IgD-negative memory B cell (primary cell): ENCODE results near the gene NDUFA11. TPM values are rescaled to one million over a fixed set of nuclear protein-coding genes. Genes with fewer than 3 reads are reported as not detected.
"Not testable (repeated sequence)": the region's sequence is repeated elsewhere in the genome, so short reads cannot be mapped to it uniquely, and the experiment has no call there.

ENCODE experiments used
- H3K27ac Mint-ChIP-seq, 3 donors: one replicate each; pipeline ENCODE4 v1.8.0; 2020 to 2022; ENCODE audit warnings: mild to moderate bottlenecking in 3 of 3, mixed read lengths in 3 of 3, moderate library complexity in 1 of 3
- H3K27me3 Mint-ChIP-seq: one replicate; pipeline ENCODE4 v1.8.0; 2021; ENCODE audit warnings: mixed read lengths
- H3K36me3 Mint-ChIP-seq: one replicate; pipeline ENCODE4 v1.8.0; 2020; ENCODE audit warnings: mild to moderate bottlenecking, mixed read lengths
- H3K4me1 Mint-ChIP-seq, 3 donors: one replicate each; pipeline ENCODE4 v1.8.0; 2020 to 2022; ENCODE audit warnings: mixed read lengths in 3 of 3, mild to moderate bottlenecking in 1 of 3
- H3K4me3 Mint-ChIP-seq, 4 donors: one replicate each; pipeline ENCODE4 v1.8.0; 2020 to 2022; ENCODE audit warnings: mild to moderate bottlenecking in 4 of 4, mixed read lengths in 4 of 4, moderate library complexity in 3 of 4
- H3K9me3 Mint-ChIP-seq, 3 donors: one replicate each; pipeline ENCODE4 v1.8.0; 2020 to 2021; ENCODE audit warnings: mixed read lengths in 3 of 3, mild to moderate bottlenecking in 1 of 3
- polyA plus RNA-seq: library from polyadenylated mRNA; unstranded; fragments of 300-500 nt; fragmentation: Illumina TruSeq; gene quantifications from one replicate; pipeline ENCODE4 v1.2.3, GENCODE V29; 2021

NDUFA11 gene
- polyA plus RNA-seq, 1 donor from 2014 or later, result 371 TPM

- Mint-ChIP-seq H3K27ac (no peak overlapping the region), H3K4me3 (no peak overlapping the region)
Measured at GRCh38 chr19:5873617-5874199, 29.9 kb downstream of the NDUFA11 start.

GRCh38 chr19:5870986-5871394, 32.6 kb downstream of the NDUFA11 start:
- H3K27me3 Mint-ChIP-seq, result peaks cover 6% of the 10 kb centered on the region

More at GRCh38 chr19:5873617-5874199, 29.9 kb downstream of the NDUFA11 start:
- H3K27me3 Mint-ChIP-seq, result peaks cover 6% of the 10 kb centered on the region
- H3K9me3 Mint-ChIP-seq, result peaks cover 0 to 2% (median 0%) of the 10 kb centered on the region in 3 donors
- no peaks in the 10 kb centered on the region for H3K36me3 Mint-ChIP-seq
- H3K4me1 Mint-ChIP-seq, result no peaks in the 10 kb centered on the region

GRCh38 chr19:5867201-5868136, 36.1 kb downstream of the NDUFA11 start:
- Mint-ChIP-seq H3K4me1 (no peaks in the 10 kb centered on the region), H3K9me3 (peaks cover 0 to 2% (median 0%) of the 10 kb centered on the region in 3 donors), H3K4me3 (no peak overlapping the region)

More at GRCh38 chr19:5870986-5871394, 32.6 kb downstream of the NDUFA11 start:
- H3K9me3 Mint-ChIP-seq, result peaks cover 0 to 2% (median 0%) of the 10 kb centered on the region in 3 donors
- H3K27ac Mint-ChIP-seq, result no peak overlapping the region
- peaks cover 1% of the 10 kb centered on the region for H3K36me3 Mint-ChIP-seq
- no peak overlapping the region for H3K4me3 Mint-ChIP-seq
- no peaks in the 10 kb centered on the region for H3K4me1 Mint-ChIP-seq

GRCh38 chr19:5865772-5866171, 37.8 kb downstream of the NDUFA11 start:
- H3K4me1 Mint-ChIP-seq, result no peaks in the 10 kb centered on the region
- H3K4me3 Mint-ChIP-seq, result no peak overlapping the region
- H3K9me3 Mint-ChIP-seq, result no peaks in the 10 kb centered on the region
- peaks cover 6% of the 10 kb centered on the region for H3K27me3 Mint-ChIP-seq
- no peak overlapping the region for H3K27ac Mint-ChIP-seq
- H3K36me3 Mint-ChIP-seq, result peaks cover 1% of the 10 kb centered on the region

More at GRCh38 chr19:5867201-5868136, 36.1 kb downstream of the NDUFA11 start:
- Mint-ChIP-seq H3K27ac (no peak overlapping the region), H3K36me3 (peaks cover 1% of the 10 kb centered on the region), H3K27me3 (peaks cover 5% of the 10 kb centered on the region)

GRCh38 chr19:5864725-5865486, 38.7 kb downstream of the NDUFA11 start:
- Mint-ChIP-seq H3K4me3 (peak overlapping the region in 1 of 4 donors; percentile 11), H3K36me3 (peaks cover 1% of the 10 kb centered on the region)

GRCh38 chr19:5864013-5864720, 39.4 kb downstream of the NDUFA11 start:
- Mint-ChIP-seq H3K36me3 (peaks cover 1% of the 10 kb centered on the region), H3K4me3 (peak overlapping the region in 1 of 4 donors; percentile 11), H3K27me3 (peaks cover 6% of the 10 kb centered on the region), H3K27ac (no peak overlapping the region), H3K4me1 (no peaks in the 10 kb centered on the region), H3K9me3 (no peaks in the 10 kb centered on the region)

More at GRCh38 chr19:5864725-5865486, 38.7 kb downstream of the NDUFA11 start:
- H3K4me1 Mint-ChIP-seq, result no peaks in the 10 kb centered on the region
- H3K9me3 Mint-ChIP-seq, result no peaks in the 10 kb centered on the region
- peaks cover 6% of the 10 kb centered on the region for H3K27me3 Mint-ChIP-seq
- H3K27ac Mint-ChIP-seq, result no peak overlapping the region

- Mint-ChIP-seq H3K9me3 (no peaks in the 10 kb centered on the region), H3K4me3 (no peak overlapping the region)
Measured at GRCh38 chr19:5863030-5863665, 40.4 kb downstream of the NDUFA11 start.

GRCh38 chr19:5857203-5858081, 46.1 kb downstream of the NDUFA11 start:
- H3K27me3 Mint-ChIP-seq, result peaks cover 8% of the 10 kb centered on the region
- H3K9me3 Mint-ChIP-seq, result no peaks in the 10 kb centered on the region
- H3K4me1 Mint-ChIP-seq, result no peaks in the 10 kb centered on the region
- no peak overlapping the region for H3K27ac Mint-ChIP-seq
- H3K36me3 Mint-ChIP-seq, result peaks cover 1% of the 10 kb centered on the region
- no peak overlapping the region for H3K4me3 Mint-ChIP-seq

More at GRCh38 chr19:5863030-5863665, 40.4 kb downstream of the NDUFA11 start:
- Mint-ChIP-seq H3K4me1 (no peaks in the 10 kb centered on the region), H3K36me3 (peaks cover 1% of the 10 kb centered on the region), H3K27ac (no peak overlapping the region), H3K27me3 (peaks cover 8% of the 10 kb centered on the region)

- H3K27me3 Mint-ChIP-seq, H3K36me3 Mint-ChIP-seq, H3K9me3 Mint-ChIP-seq: not testable (repeated sequence)
Measured at GRCh38 chr19:5855151-5855550, 48.4 kb downstream of the NDUFA11 start.

GRCh38 chr19:5854121-5854520, 49.5 kb downstream of the NDUFA11 start:
- H3K36me3 Mint-ChIP-seq, H3K9me3 Mint-ChIP-seq, H3K27me3 Mint-ChIP-seq, H3K4me3 Mint-ChIP-seq, H3K27ac Mint-ChIP-seq, H3K4me1 Mint-ChIP-seq: not testable (repeated sequence)

More at GRCh38 chr19:5855151-5855550, 48.4 kb downstream of the NDUFA11 start:
- not testable (repeated sequence) for H3K4me1 Mint-ChIP-seq, H3K4me3 Mint-ChIP-seq, H3K27ac Mint-ChIP-seq

- no peak within 1 kb of the TSS for H3K27ac Mint-ChIP-seq
- peaks cover 1% of the 10 kb centered on the region for H3K36me3 Mint-ChIP-seq
- H3K9me3 Mint-ChIP-seq, result no peaks in the 10 kb centered on the region
- no peak within 1 kb of the TSS for H3K4me3 Mint-ChIP-seq
- H3K4me1 Mint-ChIP-seq, result no peaks in the 10 kb centered on the region
- peaks cover 4% of the 10 kb centered on the region for H3K27me3 Mint-ChIP-seq
Measured at GRCh38 chr19:5851302-5851701, 52.3 kb downstream of the NDUFA11 start, which contains the start of gene FUT3. TSS of gene FUT3 (minus strand) at chr19:5851449.

GRCh38 chr19:5850743-5851293, 52.8 kb downstream of the NDUFA11 start:
- Mint-ChIP-seq H3K36me3 (peaks cover 1% of the 10 kb centered on the region), H3K27ac (no peak overlapping the region), H3K4me1 (no peaks in the 10 kb centered on the region), H3K4me3 (no peak overlapping the region), H3K27me3 (peaks cover 4% of the 10 kb centered on the region), H3K9me3 (no peaks in the 10 kb centered on the region)

GRCh38 chr19:5850189-5850588, 53.4 kb downstream of the NDUFA11 start:
- Mint-ChIP-seq H3K36me3 (peaks cover 1% of the 10 kb centered on the region), H3K4me3 (no peak overlapping the region), H3K9me3 (no peaks in the 10 kb centered on the region), H3K27me3 (peaks cover 4% of the 10 kb centered on the region), H3K27ac (no peak overlapping the region), H3K4me1 (no peaks in the 10 kb centered on the region)
